Ramos (cell line): Measurements from ENCODE around the gene ANKRD11.
"Not testable (repeated sequence)": the region's sequence is repeated elsewhere in the genome, so short reads cannot be mapped to it uniquely, and the experiment has no call there.

Experiments
- in situ Hi-C: fragments of 300-500 bp; cut with MboI; formaldehyde crosslinking; loops from one replicate; pipeline ENCODE4 v1.14.3; 2022; ENCODE audit warnings: low sequenced_read_pairs; ENCODE audit not compliant: unreplicated experiment

Gene ANKRD11

DNA sequence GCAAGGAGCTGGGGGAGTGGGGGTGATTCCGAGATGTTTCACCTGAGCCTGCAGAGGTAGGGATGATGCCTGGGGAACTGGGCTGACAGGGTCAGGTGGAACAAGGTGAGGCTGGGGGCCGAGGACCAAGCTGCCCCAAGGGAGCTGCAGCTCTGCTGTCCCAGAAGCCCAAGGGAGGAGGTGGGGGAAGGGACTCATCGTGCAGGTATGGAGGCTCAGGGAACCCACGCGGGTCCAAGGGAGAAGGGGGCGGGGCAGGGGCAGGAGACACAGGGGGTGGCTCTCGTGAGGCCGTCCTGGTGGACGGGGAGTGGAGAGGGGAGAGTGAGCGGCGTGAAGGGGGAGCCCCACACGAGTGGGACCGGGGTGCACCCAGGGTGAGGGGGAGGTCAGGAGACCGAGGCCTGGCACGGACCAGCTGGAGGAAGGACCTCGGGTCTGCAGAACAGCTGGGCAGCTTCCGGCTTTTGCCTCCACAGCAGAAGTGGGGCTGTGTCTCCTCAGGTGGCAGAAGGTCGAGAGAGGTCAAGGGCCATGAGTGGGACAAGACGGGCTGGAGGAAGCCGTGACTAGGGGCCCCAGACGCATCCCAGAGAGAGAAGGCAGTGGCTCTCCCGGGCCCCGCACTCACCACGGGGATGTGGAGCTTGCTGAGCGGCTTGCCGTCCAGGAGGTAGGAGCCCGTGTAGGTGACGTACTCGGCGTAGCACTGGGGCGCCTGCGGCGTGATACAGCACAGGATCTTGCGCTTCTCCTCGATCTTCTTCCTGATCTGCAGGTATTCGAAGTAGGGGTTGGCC, 211.7 kb downstream of the ANKRD11 start:
- in situ Hi-C loops = no loop called here

DNA sequence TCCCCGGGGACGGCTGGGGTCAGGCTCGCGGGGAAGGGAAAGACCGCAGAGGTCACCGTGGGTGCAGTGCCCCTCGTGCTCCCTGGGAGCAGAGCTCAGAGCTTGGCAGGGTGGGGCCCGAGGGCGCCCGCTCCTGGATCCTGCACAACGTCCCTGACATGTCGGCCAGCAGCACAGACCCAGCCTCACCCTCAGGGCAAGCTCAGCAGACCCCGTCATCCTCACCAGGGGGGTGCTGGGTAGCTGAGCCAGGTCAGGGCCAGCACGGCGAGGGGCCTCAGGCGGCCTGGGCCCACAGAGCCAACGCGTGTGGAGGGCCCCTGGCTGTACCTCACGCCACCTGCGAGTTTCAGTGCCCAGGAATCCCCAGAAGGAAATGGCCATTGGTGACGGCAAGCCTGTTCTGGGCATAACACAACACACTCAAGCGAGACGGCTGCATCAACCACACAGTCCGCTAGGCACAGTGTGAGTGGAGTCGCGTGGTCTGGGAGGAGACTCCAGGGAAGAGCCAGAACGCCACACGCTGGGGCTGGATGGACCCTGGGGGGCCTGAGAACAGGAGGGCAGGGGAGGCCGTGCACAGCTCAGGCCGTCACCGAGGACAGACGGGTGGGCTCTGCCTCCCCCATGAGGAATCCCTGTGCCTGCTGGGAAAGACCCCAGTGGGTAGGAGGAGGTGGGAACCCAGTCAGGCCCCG, 212.6 kb downstream of the ANKRD11 start:
- in situ Hi-C loops = no loop called here

DNA sequence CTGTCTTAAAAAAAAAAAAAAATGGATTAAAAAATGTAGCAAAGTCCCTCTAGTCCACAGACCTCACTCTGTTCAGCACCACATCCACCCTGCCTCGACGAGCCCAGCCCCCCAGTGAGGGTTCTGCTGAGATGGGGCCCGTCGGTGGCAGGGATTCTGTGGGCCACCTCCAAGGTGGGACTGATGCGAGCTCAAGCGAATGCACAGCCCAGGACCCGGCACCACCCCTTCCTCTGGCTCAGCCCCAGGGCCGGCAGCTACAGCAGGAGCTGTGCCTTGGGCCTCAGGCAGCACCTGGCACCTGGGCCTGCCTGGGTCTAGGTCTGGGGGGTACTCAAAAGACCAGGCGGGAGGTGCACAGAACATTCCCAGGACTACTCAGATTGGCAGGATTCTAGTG, 213.3 kb downstream of the ANKRD11 start:
- in situ Hi-C loops = no loop called here

DNA sequence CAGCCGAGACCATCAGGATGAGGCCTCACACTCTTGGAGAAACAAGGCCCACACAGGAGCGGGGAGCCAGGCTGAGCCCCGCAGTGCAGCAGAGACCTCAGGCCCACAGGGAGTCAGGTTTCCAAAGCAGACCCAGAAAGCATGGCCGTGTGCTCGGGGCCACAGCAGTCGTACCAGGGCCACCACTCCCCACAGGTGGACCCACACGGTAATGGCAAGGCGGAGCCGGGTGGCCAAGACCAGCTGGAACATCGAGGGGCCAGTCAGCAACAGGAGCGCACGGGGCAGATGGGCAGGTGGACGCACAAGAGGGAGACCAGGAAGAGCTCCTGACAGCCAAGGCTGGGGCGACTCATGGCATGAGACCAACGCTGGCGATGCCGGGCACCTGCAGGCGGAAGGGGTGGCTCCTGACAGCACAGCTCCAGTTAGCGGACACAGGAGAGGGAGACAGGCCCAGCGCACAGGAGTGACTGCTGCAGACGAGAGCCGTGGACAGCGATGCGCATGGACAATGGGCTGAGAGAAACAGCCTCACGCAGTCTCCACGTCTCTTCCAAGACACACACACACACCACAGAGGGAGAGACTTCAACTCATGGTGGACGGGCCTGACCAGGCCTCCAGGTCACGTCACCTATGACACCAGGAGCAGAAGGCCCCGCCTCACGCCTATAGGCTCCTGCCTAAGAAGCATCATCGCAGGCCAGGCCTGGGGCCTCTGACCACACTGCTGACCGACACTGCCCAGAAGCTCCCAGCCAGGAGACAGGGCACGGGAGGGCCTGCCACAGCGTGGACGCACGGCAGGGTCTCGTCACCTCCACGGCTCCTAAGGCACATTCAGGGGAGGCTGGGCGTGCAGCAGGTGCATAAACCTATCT, 214.3 kb downstream of the ANKRD11 start:
- in situ Hi-C loops = no loop called here

DNA sequence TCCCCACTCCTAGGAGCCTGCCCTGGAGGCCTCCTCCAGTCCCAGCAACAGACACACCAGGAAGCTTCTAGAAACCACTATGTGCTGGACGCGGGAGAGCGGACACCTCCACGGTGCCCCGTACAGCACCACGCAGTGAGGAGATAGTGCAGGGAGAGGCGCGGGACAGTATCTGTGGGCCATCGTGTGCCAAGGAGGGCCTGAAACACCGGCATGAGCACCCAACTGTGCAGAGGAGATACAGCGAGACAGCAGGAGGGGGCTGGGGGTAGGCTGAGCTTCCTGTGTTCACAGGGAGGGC, 215.1 kb downstream of the ANKRD11 start:
- in situ Hi-C loops = no loop called here

DNA sequence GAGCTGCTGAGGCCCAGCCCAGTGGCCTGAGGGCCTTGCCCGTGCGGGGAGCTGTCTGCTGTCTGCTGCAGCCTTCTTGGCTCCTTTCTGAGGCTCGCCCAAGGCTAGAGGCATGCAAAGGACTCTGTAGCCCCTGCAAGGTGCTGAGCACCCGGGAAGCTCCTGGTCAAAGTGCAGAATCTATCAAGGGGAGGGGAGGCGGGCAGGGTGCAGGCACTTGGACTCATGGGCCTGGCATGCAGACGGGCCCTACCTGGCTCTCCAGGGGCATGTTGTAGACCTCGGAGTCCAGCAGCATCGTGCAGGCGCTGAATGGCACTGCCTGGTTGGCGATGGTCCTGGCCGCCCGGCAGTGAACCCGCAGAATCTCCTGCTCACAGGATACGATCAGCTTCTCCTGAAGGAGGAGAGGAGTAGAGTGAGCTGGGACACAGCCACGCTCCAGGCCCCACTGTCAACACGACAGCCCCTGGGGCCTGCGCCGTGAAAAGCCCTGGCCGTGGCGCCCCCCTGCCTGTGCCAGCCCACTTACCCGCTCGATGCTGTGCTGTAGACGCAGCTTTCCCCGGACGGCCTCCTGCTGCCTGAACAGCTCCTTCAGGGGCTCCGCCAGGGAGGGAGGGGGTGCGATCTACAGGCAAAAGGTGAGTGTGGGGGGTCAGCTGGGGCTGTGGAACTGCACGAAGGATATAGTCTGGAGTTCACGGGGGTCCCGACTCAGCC, 215.6 kb downstream of the ANKRD11 start:
- in situ Hi-C loops = no loop called here

DNA sequence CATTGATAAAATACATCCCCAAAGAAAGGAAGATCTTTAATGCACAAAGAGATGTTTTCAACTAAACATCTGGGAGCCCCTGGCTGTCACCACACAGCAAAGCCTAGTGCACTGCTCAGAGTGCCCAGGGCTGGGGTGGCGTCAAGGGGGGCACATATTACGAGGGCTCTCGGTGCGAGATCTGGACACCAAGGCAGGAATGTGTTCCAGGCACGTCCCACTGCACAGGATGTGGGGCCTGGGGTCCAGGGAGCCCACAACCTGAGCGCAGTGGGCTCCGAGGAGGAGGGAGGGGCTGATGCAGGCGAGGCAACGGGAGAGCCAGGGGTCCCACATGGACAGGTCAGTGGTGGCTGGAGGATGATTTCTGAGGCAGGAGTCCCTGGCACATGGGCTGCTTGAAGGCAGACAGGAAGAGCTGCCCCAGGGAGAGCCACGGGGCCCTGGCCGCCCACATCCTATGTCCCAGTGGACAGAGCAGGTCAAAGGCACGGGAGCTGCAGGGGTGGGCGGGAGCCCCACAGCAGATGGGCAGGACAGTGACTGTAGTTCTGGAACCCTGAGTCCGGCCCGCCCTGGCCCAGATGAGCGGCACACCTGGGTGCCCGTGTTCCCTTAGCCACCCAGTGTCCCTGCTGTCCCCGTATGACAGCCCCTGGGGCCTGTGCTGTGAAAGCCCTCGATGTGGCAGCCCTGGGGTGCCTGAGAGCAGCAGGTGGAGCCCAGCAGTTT, 216.5 kb downstream of the ANKRD11 start:
- in situ Hi-C loops = no loop called here

DNA sequence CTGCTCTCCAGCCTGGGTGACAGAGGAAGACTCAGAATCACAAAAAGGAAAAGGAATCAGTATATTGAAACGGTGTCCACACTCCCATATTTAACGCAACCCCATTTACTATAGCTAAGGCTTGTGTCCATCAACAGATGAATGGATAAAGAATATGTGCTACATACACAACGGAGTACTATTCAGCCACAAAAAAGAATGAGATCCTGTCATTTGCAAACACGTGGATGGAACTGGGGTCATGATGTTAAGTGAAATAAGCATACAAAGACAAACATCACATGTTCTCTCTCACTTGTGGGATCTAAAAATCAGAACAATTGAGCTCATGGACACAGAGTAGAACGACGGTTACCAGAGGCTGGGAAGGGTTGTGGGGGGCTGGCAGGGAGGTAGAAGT, 217.7 kb downstream of the ANKRD11 start:
- in situ Hi-C loops = no loop called here

DNA sequence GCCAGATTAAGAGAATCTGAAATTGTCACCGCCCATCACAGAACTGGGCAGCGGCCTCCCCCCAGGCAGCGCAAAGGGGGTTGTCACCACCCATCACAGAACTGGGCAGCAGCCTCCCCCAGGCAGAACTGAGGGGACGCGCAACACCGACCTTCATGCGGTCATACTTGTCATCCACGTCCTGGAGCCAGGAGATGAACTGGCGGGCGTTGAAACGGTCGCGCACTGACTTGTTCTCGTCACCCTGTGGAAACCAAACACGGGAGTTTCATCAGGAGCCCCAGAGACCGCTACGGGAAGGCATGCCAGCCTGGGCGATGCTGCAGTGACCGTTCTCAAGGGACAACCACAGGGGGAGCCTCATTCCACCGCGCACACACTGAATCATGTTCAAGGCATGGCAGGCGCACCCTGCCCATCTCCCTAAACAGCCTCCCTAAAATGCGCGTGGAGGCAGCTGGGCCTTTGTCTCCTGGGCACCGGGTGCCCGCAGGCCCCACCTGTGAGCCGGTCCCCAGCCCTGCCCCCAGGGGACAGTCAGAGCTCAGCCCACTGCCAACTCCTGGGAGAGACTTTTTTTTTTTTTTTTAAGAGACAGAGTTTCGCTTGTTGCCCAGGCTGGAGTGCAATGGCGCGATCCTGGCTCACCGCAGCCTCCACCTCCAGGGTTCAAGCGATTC, 219.6 kb downstream of the ANKRD11 start:
- in situ Hi-C loops = no loop called here

DNA sequence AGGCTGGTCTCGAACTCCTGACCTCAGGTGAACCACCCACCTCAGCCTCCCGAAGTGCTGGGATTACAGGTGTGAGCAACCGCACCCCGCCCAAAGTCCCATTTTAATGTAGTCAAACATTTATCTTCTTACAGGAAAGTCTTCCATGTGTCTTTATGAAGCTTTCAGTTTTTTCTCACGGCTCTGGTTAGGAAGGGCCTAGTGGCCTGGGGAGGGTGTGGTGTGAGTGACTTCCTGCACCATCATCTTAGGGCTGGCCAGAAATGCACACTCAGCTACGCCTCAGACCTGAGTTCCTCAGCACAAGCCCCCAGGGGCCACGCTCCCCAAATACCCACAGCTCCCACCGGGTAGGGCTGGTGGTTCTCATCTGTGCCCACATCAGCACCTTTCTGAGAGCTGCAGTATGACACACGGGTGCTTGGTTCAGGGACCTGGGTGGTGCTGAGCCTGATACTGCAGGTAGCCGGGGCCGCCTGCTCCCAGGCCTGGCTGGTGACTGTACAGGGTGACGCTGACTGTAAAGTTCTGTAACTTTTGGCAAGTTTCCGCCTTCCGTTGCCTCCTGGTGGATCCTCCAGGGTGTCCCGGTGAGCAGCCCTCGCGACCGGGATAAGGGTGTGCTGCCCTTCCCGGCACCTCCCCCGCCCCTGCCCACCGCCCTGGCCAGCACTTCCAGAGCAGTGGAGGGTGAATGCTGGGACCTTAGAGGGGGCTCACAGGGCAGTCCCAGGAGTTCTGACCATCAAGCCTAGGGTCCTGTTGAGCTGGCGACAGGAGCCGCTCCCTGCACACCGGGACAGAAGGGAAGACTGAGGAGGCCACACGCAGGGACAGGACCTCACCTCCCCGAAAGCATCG, 220.3 kb downstream of the ANKRD11 start:
- in situ Hi-C loops = no loop called here

DNA sequence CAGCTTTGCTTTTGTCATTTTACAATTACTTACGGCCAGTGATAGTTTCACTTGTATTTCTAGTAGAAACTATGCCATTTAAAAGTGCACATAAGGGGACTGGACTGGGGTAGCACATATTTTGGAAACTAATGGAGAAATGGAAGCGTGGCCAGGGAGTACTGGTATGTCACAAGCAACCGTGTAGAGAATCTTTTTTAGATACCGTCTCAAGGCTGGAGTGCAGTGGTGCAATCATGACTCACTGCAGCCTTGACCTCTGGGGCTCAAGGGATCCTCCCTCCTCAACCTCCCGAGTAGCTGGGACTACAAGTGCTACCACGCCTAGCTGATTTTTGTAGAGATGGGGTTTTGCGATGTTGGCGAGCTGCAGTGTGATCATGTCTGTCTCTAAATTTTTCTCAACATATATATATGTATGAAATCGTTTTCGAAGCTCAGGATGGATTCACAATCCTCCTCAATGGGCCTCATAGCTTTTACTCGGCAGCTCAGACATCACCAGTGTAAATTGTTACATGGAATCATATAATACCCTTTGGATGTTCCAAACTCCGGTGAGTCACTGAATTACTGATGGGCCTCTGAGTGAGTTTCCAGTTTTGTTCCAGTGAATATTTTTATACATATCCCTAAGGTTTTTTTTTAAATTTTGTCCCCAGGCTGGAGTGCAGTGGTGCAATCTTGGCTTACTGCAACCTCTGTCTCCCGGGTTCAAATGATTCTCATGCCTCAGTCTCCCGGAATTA, 221.2 kb downstream of the ANKRD11 start:
- in situ Hi-C loops = no loop called here

DNA sequence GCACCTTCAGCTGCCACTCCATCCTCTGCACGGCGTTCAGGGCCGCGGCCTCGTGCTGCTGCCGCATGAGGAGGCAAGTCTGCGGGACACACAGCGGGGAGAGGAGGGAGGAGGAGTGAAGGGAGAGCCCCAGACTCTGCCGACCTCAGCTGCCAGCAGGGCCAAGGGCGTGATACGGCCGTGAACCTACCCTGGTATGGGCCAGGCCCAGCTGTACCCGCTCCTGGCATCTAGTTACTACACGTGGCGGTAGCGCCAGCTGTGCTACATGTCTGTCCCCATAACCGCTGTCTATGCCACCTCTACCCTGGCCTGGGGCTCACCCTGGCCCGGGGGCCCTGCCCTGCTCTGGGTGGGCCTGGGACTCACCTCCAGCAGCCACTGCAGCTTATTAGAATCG, 221.8 kb downstream of the ANKRD11 start:
- in situ Hi-C loops = no loop called here

DNA sequence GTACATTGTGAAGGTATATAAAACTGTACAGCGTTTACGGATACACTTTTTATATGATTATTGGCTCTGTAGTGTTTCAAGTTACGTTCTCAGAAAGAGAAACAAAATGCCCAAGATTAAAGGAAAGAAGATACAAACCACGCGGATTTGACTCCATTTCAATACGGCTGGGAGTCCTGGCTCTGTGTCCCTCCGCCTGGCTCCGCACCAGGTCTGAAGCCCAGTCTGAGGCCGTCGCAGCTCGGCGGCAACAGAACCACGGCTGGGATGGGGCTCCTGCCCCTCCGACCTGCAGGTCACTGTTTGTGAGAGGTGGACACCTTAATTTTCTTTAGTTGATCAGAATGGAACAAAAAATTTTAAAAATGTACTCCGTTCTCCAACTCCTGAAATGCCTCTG, 222.6 kb downstream of the ANKRD11 start:
- in situ Hi-C loops = not testable (repeated sequence)

DNA sequence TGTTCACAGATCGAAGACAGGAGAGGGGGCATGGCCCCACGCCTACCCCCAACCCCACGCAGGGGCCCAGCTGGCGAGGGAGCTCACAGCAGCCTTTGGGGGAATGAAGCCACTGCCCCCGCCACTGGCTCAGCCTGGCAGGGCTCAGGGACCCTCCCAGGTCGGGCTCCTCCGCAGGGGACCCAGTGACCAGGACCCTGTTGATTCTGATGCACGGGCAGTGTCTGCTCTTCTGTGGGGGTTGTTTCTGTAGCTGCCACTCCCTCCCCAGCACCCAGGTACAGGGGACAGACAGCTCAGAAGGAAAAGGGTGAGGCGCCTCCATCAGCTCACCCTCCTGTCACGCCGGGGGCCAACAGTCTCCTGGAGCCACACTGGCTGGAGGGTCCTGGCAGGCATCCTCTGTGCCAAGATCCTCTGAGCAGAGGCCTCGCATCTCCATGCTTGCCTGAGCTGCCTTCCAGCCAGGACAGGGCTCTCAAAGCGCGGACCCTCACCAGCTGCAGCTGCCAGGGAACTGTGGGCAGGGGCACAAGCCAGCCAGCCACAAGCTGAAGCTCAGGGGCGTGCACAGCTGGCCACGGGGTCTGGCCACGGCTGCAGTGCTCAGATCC, 223.7 kb downstream of the ANKRD11 start:
- in situ Hi-C loops = no loop called here

DNA sequence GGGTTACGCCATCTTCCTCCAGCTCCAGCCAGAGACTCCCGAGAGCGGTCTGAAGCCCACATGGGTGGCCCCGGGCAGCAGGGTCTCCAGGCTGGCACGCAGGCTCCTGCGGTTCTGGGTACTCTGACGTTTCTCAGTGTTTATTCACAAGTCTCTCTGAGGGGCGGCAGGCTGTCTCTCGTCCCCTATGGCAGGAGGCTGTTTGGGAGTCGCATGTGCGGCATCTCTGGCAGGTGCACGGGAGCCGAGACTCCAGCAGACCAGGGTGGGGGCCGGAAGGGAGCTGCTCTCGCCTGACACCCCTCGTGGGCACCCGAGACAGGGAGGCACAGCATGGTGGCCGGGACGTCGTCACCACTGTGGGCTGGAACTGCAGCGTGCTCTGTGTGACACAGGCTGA, 224.7 kb downstream of the ANKRD11 start:
- in situ Hi-C loops = no loop called here

DNA sequence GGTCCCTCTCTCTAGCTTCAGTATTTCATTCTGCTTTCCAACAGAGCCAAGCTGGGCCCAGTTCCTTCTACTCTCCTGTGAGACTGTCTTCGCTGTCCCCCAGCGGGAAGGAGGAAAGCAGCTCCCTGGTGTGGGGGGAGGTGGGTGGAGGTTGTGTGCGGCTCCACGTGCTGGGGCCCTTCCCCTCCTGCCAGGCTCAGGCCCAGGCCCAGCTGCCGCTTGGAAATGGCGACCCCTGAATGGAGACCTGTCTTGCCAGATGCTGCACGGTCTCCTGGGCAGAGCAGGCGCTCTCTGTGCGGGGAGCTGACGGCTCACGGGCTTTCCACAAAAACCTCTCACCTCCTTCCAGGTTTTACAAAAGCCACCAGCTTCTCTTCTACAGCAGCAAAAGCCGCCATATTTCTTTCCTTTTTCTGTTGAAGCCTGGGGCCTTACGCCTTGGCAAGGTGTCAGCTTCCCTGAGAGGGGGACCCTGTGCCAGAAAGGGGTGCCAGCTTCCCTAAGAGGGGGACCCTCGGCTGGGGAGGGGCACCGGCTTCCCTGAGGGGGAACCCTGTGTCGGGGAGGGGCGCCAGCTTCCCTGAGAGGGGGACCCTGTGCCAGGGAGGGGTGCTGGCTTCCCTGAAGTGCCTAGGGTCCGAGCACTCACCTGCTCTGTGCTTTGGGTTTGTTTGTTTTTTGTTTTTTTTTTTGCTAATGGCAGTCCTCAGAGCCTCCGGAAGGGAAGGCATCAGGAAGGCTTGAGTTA, 225.4 kb downstream of the ANKRD11 start:
- in situ Hi-C loops = no loop called here
